ENCODE results near the gene PRKAB1. TPM values are rescaled to one million over a fixed set of nuclear protein-coding genes. Genes with fewer than 3 reads are reported as not detected.
"Not testable (repeated sequence)": the region's sequence is repeated elsewhere in the genome, so short reads cannot be mapped to it uniquely, and the experiment has no call there.

Gene PRKAB1
- total and polyA plus RNA-seq, 8 donors, result 31.8 to 88.3 (median 80.9) TPM

DNA sequence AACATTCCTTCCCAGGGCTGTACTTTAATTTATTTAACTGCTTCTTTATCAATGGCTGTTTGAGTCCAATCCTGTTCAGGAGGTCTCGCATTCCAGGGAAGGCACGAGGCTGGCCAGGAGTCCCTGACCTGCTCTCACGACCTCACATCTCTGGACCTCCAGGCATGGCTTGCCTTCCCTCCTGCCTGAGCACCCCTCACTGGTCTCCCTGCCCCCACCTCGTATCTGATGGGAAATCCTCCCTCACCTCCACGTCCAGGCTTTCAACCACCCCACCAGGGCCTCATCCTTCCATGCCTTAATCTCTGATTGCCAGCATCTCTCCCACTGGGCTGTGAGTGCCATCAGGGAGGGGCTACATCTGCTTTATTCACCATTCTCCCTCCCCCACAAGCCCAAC, 29.0 kb downstream of the PRKAB1 start:
- Histone ChIP-seq H3K9me3 (no peaks in the 10 kb centered on the region), H3K27ac (no peak overlapping the region), H3K36me3 (peaks cover 0 to 38% of the 10 kb centered on the region in 2 donors), H3K27me3 (no peaks in the 10 kb centered on the region), H3K4me1 (peaks cover 10 to 14% of the 10 kb centered on the region in 2 donors), H3K4me3 (no peak overlapping the region)
- intact Hi-C loops (cut with DNase I), result no loop called here
- DNase-seq (no peak), ATAC-seq (no peak)
- TF ChIP-seq, protein P1, sequence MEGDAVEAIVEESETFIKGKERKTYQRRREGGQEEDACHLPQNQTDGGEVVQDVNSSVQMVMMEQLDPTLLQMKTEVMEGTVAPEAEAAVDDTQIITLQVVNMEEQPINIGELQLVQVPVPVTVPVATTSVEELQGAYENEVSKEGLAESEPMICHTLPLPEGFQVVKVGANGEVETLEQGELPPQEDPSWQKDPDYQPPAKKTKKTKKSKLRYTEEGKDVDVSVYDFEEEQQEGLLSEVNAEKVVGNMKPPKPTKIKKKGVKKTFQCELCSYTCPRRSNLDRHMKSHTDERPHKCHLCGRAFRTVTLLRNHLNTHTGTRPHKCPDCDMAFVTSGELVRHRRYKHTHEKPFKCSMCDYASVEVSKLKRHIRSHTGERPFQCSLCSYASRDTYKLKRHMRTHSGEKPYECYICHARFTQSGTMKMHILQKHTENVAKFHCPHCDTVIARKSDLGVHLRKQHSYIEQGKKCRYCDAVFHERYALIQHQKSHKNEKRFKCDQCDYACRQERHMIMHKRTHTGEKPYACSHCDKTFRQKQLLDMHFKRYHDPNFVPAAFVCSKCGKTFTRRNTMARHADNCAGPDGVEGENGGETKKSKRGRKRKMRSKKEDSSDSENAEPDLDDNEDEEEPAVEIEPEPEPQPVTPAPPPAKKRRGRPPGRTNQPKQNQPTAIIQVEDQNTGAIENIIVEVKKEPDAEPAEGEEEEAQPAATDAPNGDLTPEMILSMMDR (IDR thresholded peaks at IDR 0.05), result no peak

DNA sequence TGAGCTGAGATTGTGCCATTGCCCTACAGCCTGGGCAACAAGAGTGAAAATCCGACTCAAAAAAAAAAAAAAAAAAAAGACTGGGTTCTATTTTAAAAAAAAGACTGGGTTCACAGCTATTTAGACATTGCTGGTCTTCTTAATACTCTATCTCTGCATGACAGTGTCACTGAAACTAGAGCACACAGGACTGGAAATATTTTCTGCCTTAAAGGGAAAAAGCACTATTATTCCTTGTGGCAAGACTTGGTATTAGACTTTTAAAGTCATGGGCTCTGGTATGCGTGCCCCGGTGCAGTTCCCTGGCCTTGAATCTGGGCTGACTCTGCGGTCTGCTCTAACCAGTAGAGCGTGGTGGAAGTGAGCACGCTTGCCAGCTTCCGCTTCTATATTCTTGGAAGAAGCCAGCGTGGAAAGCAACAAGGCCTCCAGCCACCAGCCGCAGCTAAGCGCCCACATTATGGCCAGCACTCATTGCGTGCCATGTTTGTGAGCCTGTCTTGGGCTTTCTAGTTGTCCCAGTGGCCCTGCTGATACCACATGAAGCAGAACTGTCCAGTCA, 31.3 kb downstream of the PRKAB1 start:
- intact Hi-C loops (cut with DNase I), result no loop called here
- ATAC-seq (no peak), DNase-seq (no peak)
- TF ChIP-seq, protein P1 (IDR thresholded peaks at IDR 0.05), result no peak
- Histone ChIP-seq H3K27me3 (no peaks in the 10 kb centered on the region), H3K4me1 (no peaks in the 10 kb centered on the region), H3K4me3 (no peak overlapping the region), H3K36me3 (peaks cover 0 to 44% of the 10 kb centered on the region in 2 donors), H3K27ac (no peak overlapping the region), H3K9me3 (no peaks in the 10 kb centered on the region)

DNA sequence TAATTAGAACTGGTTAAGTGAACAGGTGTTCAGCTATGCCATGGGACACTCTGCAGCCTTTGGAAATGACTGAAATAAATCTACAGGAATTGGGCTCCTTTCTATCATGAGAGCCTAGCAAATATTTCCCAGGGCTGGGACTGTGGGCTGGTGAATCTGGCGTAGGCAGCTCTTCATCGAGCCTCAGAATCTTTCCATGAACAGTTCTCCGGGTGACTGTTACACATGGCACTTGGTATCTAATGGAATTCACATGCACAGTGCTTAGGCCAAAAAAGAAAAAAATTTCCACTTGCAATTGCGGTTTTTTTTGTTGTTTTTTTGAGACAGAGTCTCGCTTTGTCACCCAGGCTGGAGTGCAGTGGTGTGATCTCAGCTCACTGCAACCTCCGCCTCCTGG, 32.1 kb downstream of the PRKAB1 start:
- no peak overlapping the region for H3K4me3 ChIP-seq
- H3K36me3 ChIP-seq, result peaks cover 0 to 45% of the 10 kb centered on the region in 2 donors
- no peaks in the 10 kb centered on the region for H3K4me1 ChIP-seq
- H3K27ac ChIP-seq, result no peak overlapping the region
- no peak for DNase-seq
- H3K9me3 ChIP-seq, result no peaks in the 10 kb centered on the region
- TF ChIP-seq, protein P1 (IDR thresholded peaks at IDR 0.05), result no peak
- no peaks in the 10 kb centered on the region for H3K27me3 ChIP-seq
- ATAC-seq, result no peak
- intact Hi-C loops (cut with DNase I), result no loop called here

DNA sequence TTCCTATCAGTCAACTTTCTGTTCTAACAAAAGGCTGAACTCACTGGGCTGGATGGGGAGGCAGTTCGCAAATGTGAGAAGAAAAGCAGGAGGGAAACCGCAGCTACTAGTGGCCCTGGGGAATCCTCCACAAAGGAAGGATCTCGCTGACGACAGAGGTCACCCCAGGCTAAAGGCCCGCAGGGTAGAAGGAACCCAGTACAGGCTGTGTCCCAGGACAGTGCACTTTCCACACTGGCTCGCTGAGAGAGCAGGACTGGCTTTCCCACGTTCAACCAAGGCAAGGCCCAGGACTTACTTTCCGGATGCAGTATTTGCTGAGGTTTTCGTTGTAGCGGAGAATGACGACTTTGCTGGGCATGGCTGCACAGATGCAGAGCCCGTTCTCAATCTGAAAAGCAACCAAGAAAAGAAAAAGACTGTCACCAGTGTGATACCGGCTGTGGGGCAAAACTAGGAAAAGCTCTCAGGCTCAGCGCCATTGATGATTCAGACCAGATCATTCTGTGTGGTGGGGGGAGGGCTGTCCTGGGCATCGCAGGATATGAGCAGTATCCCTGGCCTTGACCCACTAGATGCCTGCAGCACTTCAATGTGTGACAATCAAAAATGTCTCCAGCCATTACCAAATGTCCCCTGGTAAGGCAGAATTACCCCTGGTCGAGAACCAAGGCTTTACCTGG, 36.3 kb downstream of the PRKAB1 start:
- Histone ChIP-seq H3K9me3 (no peaks in the 10 kb centered on the region), H3K4me1 (no peaks in the 10 kb centered on the region), H3K27me3 (no peaks in the 10 kb centered on the region), H3K4me3 (no peak overlapping the region), H3K36me3 (peaks cover 0 to 32% of the 10 kb centered on the region in 2 donors), H3K27ac (no peak overlapping the region)
- DNase-seq (no peak), ATAC-seq (no peak)
- TF ChIP-seq, protein P1 (IDR thresholded peaks at IDR 0.05), result no peak
- intact Hi-C loops (cut with DNase I), result no loop called here

DNA sequence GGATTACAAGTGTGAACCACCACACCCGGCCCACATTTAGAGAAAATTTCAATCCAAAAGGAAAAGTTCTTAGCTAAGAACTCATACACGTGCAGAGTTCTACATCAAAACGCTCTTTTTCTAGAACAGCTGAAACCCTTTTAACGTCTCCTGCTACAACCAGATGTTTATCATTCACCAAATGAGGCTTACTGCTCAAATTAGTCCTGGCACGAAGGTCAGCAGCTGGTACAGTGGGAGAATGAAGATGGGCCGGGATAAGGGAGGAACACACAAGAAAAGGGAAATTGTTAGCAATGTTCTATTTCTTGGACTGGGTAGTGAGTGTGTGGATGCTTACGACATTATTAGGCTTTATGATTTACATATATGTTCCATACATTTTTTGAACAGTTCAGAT, 37.2 kb downstream of the PRKAB1 start:
- no peak for ATAC-seq
- Histone ChIP-seq H3K4me1 (no peaks in the 10 kb centered on the region), H3K36me3 (peaks cover 0 to 22% of the 10 kb centered on the region in 2 donors), H3K9me3 (no peaks in the 10 kb centered on the region), H3K4me3 (no peak overlapping the region), H3K27ac (no peak overlapping the region), H3K27me3 (no peaks in the 10 kb centered on the region)
- TF ChIP-seq, protein P1 (IDR thresholded peaks at IDR 0.05), result no peak
- DNase-seq, result no peak
- intact Hi-C loops (cut with DNase I), result no loop called here

DNA sequence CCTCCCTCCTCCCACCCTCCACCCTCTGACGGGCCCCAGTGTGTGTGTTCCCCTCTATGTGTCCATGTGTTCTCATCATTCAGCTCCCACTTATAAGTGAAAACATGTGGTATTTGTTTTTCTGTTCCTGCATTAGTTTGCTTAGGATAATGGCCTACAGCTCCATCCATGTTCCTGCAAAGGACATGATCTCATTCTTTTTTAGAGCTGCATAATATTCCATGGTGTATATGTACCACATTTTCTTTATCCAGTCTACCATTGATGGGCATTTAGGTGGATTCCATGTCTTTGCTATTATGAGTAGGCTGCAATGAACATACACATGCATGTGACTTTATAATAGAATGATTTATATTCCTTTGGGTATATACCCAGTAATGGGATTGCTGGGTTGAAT, 38.5 kb downstream of the PRKAB1 start:
- H3K36me3 ChIP-seq, result peaks cover 0 to 14% of the 10 kb centered on the region in 2 donors
- DNase-seq; intact Hi-C loops (cut with DNase I); H3K4me3 ChIP-seq; H3K27me3 ChIP-seq; H3K4me1 ChIP-seq; ATAC-seq; H3K27ac ChIP-seq; H3K9me3 ChIP-seq: not testable (repeated sequence)

All from left lung (tissue), 10 donors.